ENCODE results near the gene MYRIP.
A peak's percentile ranks its signal among the peaks of the same experiment; 100 is the strongest.
"Not testable (repeated sequence)": the region's sequence is repeated elsewhere in the genome, so short reads cannot be mapped to it uniquely, and the experiment has no call there.

MYRIP gene

DNA sequence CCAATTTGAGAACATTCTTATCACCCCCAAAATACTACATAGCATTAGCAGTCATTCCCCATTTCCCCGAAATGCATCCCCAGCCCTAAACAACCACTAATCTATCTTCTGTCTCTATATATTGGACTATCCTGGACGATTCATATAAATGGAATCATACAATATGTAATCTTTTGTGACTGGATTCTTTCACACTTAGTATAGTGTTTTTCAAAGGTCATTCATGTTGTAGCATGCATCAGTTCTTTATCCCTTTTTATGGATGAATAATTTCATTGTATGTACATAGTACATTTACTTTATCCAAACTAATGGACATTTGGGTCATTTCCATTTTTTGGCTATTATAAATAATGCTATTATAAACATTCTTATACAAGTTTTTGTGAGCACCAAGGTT lies 472.6 kb downstream of the MYRIP start:
- DNase-seq (ENCODE audit: low read depth in 2 of 2), result no peak

DNA sequence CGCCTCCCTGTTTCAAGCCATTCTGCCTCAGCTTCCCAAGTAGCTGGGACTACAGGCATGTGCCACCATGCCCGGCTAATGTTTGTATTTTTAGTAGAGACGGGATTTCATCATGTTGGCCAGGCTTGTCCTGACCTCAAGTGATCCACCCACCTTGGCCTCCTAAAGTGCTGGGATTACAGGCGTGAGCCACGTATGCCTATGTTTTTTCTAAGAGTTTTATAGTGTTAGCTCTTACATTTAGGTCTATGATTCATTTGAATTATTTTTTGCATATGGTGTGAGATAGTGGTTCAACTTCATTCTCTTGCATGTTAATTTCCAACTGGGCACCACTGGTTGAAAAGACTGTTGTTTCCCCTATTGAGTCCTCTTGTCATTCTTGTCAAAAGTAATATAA lies 473.6 kb downstream of the MYRIP start:
- not testable (repeated sequence) for DNase-seq (ENCODE audit: low read depth in 2 of 2)

DNA sequence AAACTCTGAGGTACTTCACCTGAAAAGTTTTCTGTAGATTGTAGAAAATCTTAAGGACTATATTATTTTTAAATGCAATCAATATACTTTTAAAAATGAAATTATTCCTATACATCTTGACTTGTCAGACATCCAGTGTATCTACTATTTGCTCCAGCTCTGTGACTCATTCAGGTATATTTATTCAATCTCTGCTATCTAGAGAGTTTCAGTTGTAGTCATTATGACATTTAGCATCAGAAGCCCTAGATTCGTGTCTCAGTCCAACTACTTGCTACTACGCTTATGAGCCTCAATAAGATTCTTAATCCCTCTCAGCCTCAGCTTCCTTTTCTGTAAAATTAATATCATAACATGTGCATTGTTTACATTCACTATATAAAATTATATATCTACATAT lies 477.8 kb downstream of the MYRIP start:
- DNase-seq (ENCODE audit: low read depth in 2 of 2), result no peak

DNA sequence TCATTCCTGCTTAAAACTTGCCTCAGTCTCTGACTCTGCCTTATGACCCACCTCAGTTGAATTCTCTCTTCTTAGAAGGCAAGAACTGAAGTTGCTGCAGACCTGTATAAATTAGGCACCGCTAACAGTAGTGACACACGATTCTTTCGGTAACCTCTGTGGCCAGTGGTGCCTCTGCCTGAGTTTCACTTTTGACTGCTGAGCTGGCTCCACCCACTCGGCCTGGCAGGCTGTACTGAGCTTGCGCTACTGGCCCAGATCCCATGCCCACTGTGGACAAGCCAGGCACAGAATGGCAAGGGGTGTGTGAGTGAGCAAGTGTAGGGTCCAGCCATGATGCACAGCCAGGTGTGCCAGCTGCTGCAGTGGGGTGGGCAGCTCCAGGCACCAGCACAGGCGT lies 481.0 kb downstream of the MYRIP start:
- DNase-seq (ENCODE audit: low read depth in 2 of 2), result no peak

DNA sequence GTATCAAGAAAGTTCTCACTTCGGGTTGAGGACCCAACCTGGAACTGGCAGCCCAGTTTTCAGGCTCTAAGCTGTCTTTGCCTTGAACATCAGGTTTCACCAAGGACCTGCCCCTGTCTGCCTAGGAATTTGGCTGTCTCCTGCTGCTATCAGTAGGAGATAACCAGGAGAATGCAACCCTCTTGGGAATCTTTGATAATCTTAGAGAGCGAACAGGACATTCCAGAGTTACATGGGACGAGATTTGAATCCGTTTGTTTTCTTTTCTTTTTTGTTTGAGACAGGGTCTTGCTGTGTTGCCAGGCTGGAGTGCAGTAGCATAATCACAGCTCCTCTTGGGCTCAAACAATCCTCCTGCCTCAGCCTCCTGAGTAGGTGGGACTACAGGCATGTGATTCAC lies 482.1 kb downstream of the MYRIP start:
- no peak for DNase-seq (ENCODE audit: low read depth in 2 of 2)

DNA sequence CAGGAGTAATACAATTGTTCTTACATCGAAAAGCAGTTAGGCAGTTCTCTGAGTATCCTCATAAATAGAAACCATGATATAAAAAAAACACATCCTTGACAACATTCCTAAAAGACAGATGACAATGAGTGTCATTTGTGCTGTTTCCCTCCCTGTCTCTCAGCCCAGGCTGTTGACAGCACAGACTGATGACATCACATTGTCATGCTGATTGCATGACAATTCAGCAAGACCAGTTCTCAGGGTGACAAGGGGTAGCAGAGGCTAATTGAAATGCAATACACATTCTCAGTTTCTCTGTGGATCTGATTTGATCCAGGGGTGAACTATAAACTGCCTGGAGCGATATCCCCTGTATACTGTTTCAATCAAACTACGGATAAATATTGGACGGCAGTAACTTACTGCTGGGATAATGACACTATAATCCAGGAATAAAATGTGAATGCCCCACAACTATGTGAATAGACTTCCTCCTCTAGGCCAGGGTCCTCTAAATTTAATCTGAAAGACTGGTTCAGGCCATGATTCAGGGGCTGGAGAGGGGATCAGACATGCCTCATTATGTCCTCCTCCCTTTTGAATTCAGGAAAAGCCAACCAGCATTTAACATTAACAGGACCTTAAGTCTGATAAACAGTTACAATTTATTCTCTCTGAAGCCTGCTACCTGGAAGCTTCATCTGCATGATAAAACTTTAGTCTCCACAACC lies 483.4 kb downstream of the MYRIP start:
- DNase-seq (ENCODE audit: low read depth in 2 of 2), result no peak

DNA sequence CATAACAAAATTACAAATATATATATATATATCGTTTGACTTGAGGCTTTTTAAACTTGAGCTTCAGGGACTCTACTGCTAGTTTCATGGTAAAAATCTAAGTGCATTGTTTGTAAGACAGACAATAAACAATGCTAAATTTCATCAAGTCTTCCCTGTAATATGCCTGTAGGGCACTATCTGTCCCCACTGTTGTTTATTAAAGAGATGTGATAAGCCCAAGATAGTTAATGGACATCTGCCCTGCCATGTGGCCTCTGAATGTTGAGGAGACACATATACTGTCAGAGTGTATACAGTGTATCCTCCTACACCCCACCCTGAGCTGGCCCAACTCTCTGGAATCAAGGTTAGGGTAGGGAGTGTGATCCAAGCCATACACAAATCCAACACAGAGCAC lies 485.0 kb downstream of the MYRIP start:
- DNase-seq (ENCODE audit: low read depth in 2 of 2), result no peak

DNA sequence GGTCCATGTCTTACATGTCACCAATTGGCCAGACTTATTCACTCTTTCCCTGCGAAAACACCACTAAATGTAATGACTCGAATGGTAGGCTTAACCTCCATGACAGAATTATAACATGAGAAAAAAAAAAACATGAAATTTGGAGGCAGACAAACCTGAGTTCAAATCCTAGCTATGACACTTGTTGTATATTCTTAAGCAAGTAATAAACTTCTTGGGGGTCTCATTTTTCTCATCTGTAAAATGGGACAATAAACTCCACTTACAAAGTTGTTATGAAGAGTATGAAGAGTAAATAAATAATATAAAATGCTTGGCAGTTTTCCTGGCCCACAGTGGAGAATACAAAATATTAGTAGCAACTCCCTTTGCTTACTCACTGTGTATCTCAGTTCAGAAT lies 488.7 kb downstream of the MYRIP start:
- no peak for DNase-seq (ENCODE audit: low read depth in 2 of 2)

DNA sequence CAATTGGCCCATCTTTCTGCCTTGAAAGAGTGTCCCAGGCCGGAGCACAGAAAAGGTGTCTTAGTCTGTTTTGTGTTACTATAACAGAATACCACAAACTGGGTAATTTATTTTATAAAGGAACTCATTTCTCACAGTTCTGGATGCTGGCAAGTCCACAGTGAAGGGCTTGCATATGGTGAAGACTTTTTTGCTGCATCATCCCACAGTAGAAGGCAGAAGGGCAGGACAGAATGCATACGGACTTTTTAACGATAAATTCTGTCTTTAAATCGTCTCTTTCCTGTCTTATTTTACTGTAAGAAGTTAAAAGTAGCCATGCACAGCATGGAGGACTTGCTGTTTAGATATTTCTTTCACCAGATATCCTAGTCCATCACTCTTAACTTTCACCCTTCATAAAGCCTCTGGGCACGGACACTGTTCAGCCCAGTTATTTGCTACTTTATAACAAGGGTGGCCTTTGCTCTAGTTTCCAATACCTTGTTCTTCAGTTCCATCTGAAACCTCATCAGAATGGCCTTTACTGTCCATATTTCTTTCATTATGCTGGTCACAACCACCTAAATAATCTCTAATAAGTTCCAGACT lies 489.8 kb downstream of the MYRIP start:
- DNase-seq (ENCODE audit: low read depth in 2 of 2), result no peak

DNA sequence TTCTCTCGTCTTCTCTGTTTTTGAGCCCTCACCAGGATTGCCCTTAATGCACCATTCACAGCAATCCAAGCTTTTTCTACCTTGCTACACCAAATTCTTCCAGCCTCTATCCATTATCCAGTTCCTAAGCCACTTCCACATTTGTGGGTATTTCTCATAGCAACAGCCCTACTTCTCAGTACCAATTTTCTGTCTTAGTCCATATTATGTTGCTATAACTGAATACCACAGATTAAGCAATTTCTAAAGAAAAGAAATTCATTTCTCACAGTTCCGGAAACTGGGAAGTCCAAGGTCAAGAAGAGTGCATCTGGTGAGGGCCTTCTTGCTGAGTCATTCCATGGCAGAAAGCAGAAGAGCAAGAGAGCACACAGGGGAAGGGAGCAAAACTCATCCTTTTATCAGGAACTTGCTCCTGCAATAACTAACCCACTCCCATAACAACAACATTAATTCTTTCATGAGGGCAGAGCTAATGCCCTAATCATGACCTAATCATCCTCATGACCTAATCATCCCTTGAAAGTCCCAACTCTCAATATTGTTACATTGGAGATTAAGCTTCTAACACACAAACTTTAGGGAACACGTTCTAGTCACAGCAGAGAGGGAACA lies 490.4 kb downstream of the MYRIP start:
- DNase-seq (ENCODE audit: low read depth in 2 of 2), result no peak

DNA sequence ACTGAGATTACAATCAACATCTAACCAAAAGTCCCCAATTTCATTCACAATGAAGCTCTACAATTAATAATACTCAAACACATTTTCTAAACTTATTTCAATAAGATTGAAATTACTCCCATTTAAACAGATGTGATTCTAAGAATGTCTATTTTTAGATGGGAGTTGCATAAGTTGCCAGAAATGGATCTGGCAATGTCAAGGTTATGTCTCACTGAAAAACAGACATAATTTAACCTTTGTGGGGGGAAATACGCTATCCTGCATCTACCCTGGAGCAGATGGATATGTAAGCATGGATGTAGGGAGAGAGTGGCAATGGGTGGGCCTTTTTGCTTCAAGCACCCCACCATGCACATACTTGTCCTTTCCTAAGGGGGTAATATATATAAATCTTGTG lies 493.4 kb downstream of the MYRIP start:
- no peak for DNase-seq (ENCODE audit: low read depth in 2 of 2)

DNA sequence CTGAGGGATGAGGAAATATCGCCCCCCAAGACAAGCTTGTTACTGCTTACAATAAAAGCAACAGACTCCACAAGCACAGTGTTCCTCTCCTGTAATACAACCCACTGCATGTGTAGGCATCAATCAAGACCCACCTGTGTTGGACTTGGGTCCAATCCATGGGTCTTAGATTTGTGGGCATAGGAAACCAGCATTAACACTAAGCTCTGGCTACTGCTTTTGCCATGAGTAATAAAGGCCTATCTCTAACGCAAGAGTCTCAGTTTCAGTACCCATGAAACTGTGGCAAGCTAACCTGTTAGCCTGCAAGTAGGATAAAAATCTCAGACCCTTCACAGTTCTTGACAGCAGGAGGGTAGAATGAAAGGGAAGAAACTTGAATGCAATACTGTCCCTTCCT lies 494.9 kb downstream of the MYRIP start:
- no peak for DNase-seq (ENCODE audit: low read depth in 2 of 2)

DNA sequence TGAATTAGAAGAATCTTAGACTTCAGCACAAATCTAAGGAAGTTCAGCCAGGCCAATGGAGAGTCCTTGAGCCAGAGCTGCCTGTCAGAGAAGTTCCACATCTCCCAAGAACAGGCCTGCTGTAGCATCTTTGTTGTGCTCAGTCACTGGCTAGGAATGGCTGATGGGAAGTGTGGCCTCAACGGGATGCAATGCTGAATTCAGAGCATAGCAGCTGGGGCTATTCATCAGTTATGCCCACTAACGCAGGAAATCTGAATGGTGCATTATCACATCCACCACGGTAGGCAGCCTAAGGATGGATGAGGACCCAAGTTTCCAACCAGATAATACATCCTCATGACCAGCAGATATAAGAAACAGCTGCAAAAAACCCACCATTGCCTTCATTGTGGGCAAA lies 496.9 kb downstream of the MYRIP start:
- DNase-seq (ENCODE audit: low read depth in 2 of 2), result no peak

DNA sequence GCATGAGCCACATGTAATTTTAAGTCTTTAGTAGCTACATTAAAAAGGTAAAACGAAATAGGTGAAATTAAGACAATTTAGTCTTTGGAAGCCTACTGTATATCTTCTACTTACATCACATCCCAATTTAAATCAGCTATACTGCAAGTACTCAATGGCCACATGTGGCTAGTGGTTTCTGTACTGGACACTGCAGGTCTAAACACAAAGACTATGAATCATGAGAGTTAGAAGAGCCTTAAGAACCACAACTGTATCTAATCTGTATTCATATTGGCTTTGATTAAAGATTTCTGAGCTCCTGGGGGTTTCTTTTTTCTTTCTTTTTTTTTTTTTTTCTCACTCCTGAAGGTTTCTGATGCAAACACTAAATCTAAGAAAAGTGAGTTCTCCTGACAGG lies 497.8 kb downstream of the MYRIP start:
- DNase-seq (ENCODE audit: low read depth in 2 of 2), result no peak

DNA sequence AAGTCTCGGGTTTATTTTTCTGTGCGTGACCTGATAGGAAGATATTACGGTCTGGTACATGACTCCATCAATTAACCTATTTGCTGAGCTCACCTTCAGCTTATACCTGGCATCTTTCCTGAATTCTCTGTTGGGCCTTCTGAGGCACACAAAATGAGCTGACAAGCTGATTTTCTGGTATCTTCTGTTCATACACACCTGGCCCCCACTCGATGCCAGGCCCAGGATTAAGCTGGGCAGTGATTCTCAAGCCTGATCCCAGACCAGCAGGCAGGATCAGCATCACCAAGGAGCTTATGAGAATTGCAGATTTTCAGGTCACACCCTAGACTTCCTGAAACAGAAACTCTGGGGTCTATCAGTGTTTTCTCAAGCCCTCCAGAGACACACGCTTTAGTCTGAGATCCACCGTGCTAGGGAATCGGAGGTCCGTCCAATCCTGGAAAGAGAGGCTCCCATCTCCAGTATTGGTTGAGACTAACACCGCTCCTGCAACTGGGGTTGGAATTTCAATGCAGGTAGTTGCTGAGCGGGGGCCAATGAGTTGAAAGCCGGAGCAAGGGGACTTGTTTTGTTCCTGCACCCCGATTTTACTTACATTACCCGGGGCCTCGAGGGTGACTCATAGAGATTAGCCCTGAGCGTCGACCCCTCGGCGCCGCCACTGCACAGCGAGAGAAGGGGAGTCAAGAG lies 499.5 kb downstream of the MYRIP start:
- no peak for DNase-seq (ENCODE audit: low read depth in 2 of 2)

DNA sequence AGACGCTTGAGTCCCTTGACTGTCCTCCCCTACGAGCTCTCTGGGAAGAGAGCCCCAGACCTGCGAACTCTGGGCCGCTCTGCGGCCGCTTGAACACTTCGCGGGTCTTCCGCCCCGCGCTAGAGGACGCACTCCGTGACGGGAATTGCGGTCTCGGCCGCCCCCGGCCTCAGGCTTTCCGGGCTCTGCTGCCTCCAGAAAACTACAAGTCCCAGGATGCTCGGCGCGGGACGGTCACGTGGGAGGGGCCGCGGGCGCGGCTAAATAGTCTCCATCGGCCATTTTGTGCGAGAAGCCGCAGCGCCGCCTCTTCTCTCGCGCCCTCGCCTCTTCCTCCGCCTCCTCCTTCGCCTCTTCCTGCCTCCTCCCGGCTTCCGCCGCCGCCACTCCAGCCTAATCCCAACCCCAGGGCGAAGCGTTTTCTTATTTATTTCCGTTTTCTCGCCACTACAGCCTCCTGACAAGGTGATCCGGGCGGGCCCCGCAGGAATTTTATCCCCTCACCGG lies 500.1 kb downstream of the MYRIP start, which contains the start of gene EIF1B:
EIF1B (plus strand) TSS at position 290 of the 507 bp plus-strand sequence. CDS start 235 bp downstream, outside the sequence.
- peak; percentile 95 to 97 for DNase-seq (ENCODE audit: low read depth in 2 of 2)

All from stimulated activated CD8-positive, alpha-beta memory T cell treated with anti-CD3 and anti-CD28 coated beads, Interleukin-2, amount 100 ng/mL, for 48 hours (primary cell).